CD4-positive, alpha-beta memory T cell (primary cell): ENCODE measurements around the gene COX7A2. TPM values are rescaled to one million over a fixed set of nuclear protein-coding genes. Genes with fewer than 3 reads are reported as not detected.

Experiments used
- CTCF ChIA-PET: fragments of 350-600 bp; sonication (Branson Sonifier 250); formaldehyde crosslinking; loops from one replicate; lab custom pipeline; 2021; ENCODE audit warnings: inconsistent platforms; ENCODE audit not compliant: partially characterized antibody; lab: Charles Lee
- POLR2A ChIA-PET: fragments of 350-600 bp; sonication (Branson Sonifier 250); formaldehyde crosslinking; loops from one replicate; lab custom pipeline; 2021; ENCODE audit not compliant: partially characterized antibody; lab: Charles Lee
- DNase-seq, 5 donors: peaks; one replicate each; pipeline versions ENCODE4 v3.0.0 to v3.0.0-alpha.2; 2020 to 2022; ENCODE audit warnings: mixed read lengths in 1 of 5
- H3K27ac ChIP-seq: one replicate; pipeline ENCODE4 v1.7.0; 2013; ENCODE audit warnings: low read depth, low read length
- H3K27me3 ChIP-seq: 2 replicates; pipeline ENCODE4 v1.7.0; 2013; ENCODE audit warnings: mild to moderate bottlenecking, low read length, moderate library complexity; ENCODE audit not compliant: insufficient read depth
- H3K36me3 ChIP-seq: 2 replicates; pipeline ENCODE4 v1.7.0; 2013; ENCODE audit warnings: mild to moderate bottlenecking, low read length, moderate library complexity; ENCODE audit not compliant: insufficient read depth
- H3K4me1 ChIP-seq: 2 replicates; pipeline ENCODE4 v1.7.0; 2013; ENCODE audit warnings: mild to moderate bottlenecking, low read length, moderate library complexity; ENCODE audit not compliant: insufficient read depth
- H3K4me3 ChIP-seq, 2 donors: one replicate each; pipeline ENCODE4 v1.7.0; 2013; ENCODE audit warnings: low read length in 2 of 2, mild to moderate bottlenecking in 1 of 2
- H3K9me3 ChIP-seq, 2 donors: one replicate each; pipeline ENCODE4 v1.7.0; 2013; ENCODE audit warnings: low read length in 2 of 2, control low read depth in 1 of 2; ENCODE audit not compliant: control insufficient read depth in 1 of 2
- H3K27ac Mint-ChIP-seq, 7 donors: one replicate each; pipeline ENCODE4 v1.8.0; 2020 to 2021; ENCODE audit warnings: mixed read lengths in 7 of 7, mild to moderate bottlenecking in 6 of 7, inconsistent platforms in 3 of 7, moderate library complexity in 3 of 7
- H3K27me3 Mint-ChIP-seq, 2 donors: one replicate each; pipeline ENCODE4 v1.8.0; 2020 to 2021; ENCODE audit warnings: mixed read lengths in 2 of 2
- H3K36me3 Mint-ChIP-seq, 2 donors: one replicate each; pipeline ENCODE4 v1.8.0; 2020 to 2021; ENCODE audit warnings: mixed read lengths in 2 of 2, inconsistent platforms in 1 of 2, mild to moderate bottlenecking in 1 of 2
- H3K4me1 Mint-ChIP-seq, 4 donors: one replicate each; pipeline ENCODE4 v1.8.0; 2020 to 2021; ENCODE audit warnings: mixed read lengths in 4 of 4, mild to moderate bottlenecking in 1 of 4
- H3K4me3 Mint-ChIP-seq, 8 donors: one replicate each; pipeline ENCODE4 v1.8.0; 2020 to 2021; ENCODE audit warnings: mixed read lengths in 8 of 8, mild to moderate bottlenecking in 7 of 8, moderate library complexity in 6 of 8, inconsistent platforms in 3 of 8
- H3K9me3 Mint-ChIP-seq, 8 donors: one replicate each; pipeline ENCODE4 v1.8.0; 2020 to 2021; ENCODE audit warnings: mixed read lengths in 8 of 8, mild to moderate bottlenecking in 5 of 8, inconsistent platforms in 3 of 8, moderate library complexity in 1 of 8
- intact Hi-C: fragments of 100-400 bp; cut with micrococcal nuclease; formaldehyde crosslinking; loops from one replicate; pipeline ENCODE4 v1.15.1; 2023
- polyA plus RNA-seq, 2 donors: library from polyadenylated mRNA; unstranded; fragments of 300-500 nt; fragmentation: Illumina TruSeq; gene quantifications; one replicate each; pipeline ENCODE4 v1.2.3, GENCODE V29; 2021
- total RNA-seq, 2 experiments: library from RNA; stranded (reverse); gene quantifications; one replicate each; pipeline ENCODE4 v1.2.3, GENCODE V29; 2021

COX7A2 gene
- total and polyA plus RNA-seq, 4 experiments from 2014 or later: 188 to 1,007 (median 505) TPM

- Mint-ChIP-seq H3K27ac (peak overlapping the region; percentile 91 to 100 (median 99)), H3K9me3 (peaks cover 0 to 3% (median 0%) of the 10 kb centered on the region in 8 donors), H3K4me1 (peaks cover 14 to 47% (median 24%) of the 10 kb centered on the region in 4 donors), H3K4me3 (peak overlapping the region; percentile 96 to 99 (median 98)), H3K36me3 (peaks cover 14 to 27% of the 10 kb centered on the region in 2 donors), H3K27me3 (peaks cover 4 to 9% of the 10 kb centered on the region in 2 donors)
- Histone ChIP-seq H3K9me3 (no peaks in the 10 kb centered on the region), H3K36me3 (peaks cover 4% of the 10 kb centered on the region), H3K4me1 (peaks cover 24% of the 10 kb centered on the region), H3K4me3 (peak overlapping the region; percentile 90 to 93), H3K27ac (peak overlapping the region; percentile 96), H3K27me3 (no peaks in the 10 kb centered on the region)
- intact Hi-C loops: loop anchor here (5.0 kb wide), 1 partner anchor 1722 kb away; the partner anchor contains the start of gene EEF1A1
- POLR2A ChIA-PET: interaction anchor here (0.8 to 2.6 kb wide), 13 partner anchors 10 to 1935 kb away, joined by 3 to 44 read pairs (median 4); partner anchors contain the start of genes EEF1A1, MTO1, SENP6 and SLC17A5
- CTCF ChIA-PET: interaction anchor here (0.9 to 2.8 kb wide), 7 partner anchors 9 to 53 kb away, joined by 3 to 13 read pairs (median 4); partner anchors contain the start of gene TMEM30A
- DNase-seq: no peak
Observed at GRCh38 chr6:75244063-75244584, 523 bp upstream of the COX7A2 start.

- peak overlapping the region in 1 of 7 donors; percentile 43 for H3K27ac Mint-ChIP-seq
- POLR2A ChIA-PET: no interaction called here
- CTCF ChIA-PET: no interaction called here
Observed at GRCh38 chr6:75236630-75237029, 7.0 kb downstream of the COX7A2 start.

GRCh38 chr6:75235271-75235670 is 8.3 kb downstream of the COX7A2 start:
- no peaks in the 10 kb centered on the region for H3K9me3 Mint-ChIP-seq
- Histone ChIP-seq H3K9me3 (no peaks in the 10 kb centered on the region), H3K4me1 (no peaks in the 10 kb centered on the region), H3K27me3 (no peaks in the 10 kb centered on the region), H3K27ac (no peak overlapping the region), H3K4me3 (no peak overlapping the region), H3K36me3 (peaks cover 26% of the 10 kb centered on the region)
- H3K36me3 Mint-ChIP-seq: peaks cover 29 to 35% of the 10 kb centered on the region in 2 donors
- no peaks in the 10 kb centered on the region for H3K27me3 Mint-ChIP-seq
- H3K4me3 Mint-ChIP-seq: no peak overlapping the region
- DNase-seq: no peak
- POLR2A ChIA-PET: interaction anchor here (3.7 kb wide), 1 partner anchor 8 kb away, joined by 15 read pairs; the partner anchor contains the start of gene COX7A2
- intact Hi-C loops: no loop called here
- H3K27ac Mint-ChIP-seq: no peak overlapping the region
- CTCF ChIA-PET: interaction anchor here (1.1 to 1.8 kb wide), 2 partner anchors 9 to 24 kb away, joined by 3 to 6 read pairs; no protein-coding TSS in a partner anchor
- H3K4me1 Mint-ChIP-seq: peaks cover 0 to 11% (median under 1%) of the 10 kb centered on the region in 4 donors

More at GRCh38 chr6:75236630-75237029, 7.0 kb downstream of the COX7A2 start:
- Mint-ChIP-seq H3K27me3 (no peaks in the 10 kb centered on the region), H3K36me3 (peaks cover 33 to 42% of the 10 kb centered on the region in 2 donors), H3K4me3 (no peak overlapping the region), H3K4me1 (peaks cover 6 to 22% (median 9%) of the 10 kb centered on the region in 4 donors), H3K9me3 (no peaks in the 10 kb centered on the region)
- Histone ChIP-seq H3K27ac (no peak overlapping the region), H3K4me1 (peaks cover 13% of the 10 kb centered on the region), H3K9me3 (no peaks in the 10 kb centered on the region), H3K4me3 (no peak overlapping the region), H3K27me3 (no peaks in the 10 kb centered on the region), H3K36me3 (peaks cover 26% of the 10 kb centered on the region)
- intact Hi-C loops: no loop called here
- no peak for DNase-seq

DNA sequence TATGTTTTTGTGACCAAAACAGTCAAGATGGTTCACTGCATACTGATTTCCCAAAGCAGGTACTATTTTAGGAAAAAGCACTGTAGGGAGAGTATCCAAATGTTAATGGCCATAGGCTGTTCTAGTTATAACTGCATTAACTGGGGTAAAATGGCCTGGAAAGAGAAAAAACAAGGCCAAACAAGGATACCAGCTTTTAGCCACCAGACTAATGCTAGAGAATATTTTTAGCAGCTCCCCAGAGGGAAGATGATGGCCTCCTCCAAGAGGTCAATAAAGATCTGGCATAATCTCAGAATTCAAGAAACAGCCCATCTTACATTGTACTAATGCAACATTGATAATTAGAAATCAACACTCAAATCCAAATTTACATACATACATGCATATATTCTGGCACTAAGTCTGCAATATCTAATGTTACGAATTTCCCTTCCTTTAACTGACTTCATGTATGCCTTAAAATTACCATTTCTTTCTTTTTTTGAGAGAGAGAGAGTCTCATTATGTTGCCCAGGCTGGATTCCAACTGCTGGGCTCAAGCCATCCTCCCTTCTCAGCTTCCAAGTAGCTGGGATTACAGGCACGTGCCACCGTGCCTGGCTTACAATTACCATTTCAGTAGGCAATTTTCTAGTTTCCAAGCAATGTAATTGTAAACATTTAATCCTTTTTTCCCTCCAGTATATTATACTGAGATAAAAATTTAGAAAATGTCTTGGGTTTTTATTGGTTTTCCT is 9.3 kb downstream of the COX7A2 start:
- DNase-seq: no peak
- Histone ChIP-seq H3K4me3 (no peak overlapping the region), H3K4me1 (no peaks in the 10 kb centered on the region), H3K9me3 (no peaks in the 10 kb centered on the region), H3K36me3 (peaks cover 24% of the 10 kb centered on the region), H3K27me3 (no peaks in the 10 kb centered on the region), H3K27ac (no peak overlapping the region)
- Mint-ChIP-seq H3K4me3 (no peak overlapping the region), H3K4me1 (peaks cover 0 to 2% (median under 1%) of the 10 kb centered on the region in 4 donors), H3K36me3 (peaks cover 21 to 26% of the 10 kb centered on the region in 2 donors), H3K27ac (peak overlapping the region in 2 of 7 donors; percentile 13 to 25), H3K27me3 (no peaks in the 10 kb centered on the region), H3K9me3 (no peaks in the 10 kb centered on the region)
- CTCF ChIA-PET: interaction anchor here (1.8 kb wide), 1 partner anchor 23 kb away, joined by 6 read pairs; no protein-coding TSS in a partner anchor
- intact Hi-C loops: no loop called here
- POLR2A ChIA-PET: interaction anchor here (3.7 kb wide), 1 partner anchor 9 kb away, joined by 15 read pairs; the partner anchor contains the start of gene COX7A2

GRCh38 chr6:75233092-75233615 is 10.4 kb downstream of the COX7A2 start:
- Mint-ChIP-seq H3K9me3 (no peaks in the 10 kb centered on the region), H3K27me3 (no peaks in the 10 kb centered on the region), H3K4me1 (no peaks in the 10 kb centered on the region), H3K27ac (no peak overlapping the region), H3K4me3 (no peak overlapping the region), H3K36me3 (peaks cover 14 to 19% of the 10 kb centered on the region in 2 donors)
- ChIA-PET POLR2A (interaction anchor here (3.7 kb wide), 1 partner anchor 10 kb away, joined by 15 read pairs; the partner anchor contains the start of gene COX7A2), CTCF (interaction anchor here (1.3 to 2.4 kb wide), 2 partner anchors 23 to 24 kb away, joined by 4 to 8 read pairs; no protein-coding TSS in a partner anchor)
- no peak overlapping the region for H3K27ac ChIP-seq
- H3K4me1 ChIP-seq: no peaks in the 10 kb centered on the region
- no peaks in the 10 kb centered on the region for H3K9me3 ChIP-seq
- H3K36me3 ChIP-seq: peaks cover 18% of the 10 kb centered on the region
- H3K27me3 ChIP-seq: no peaks in the 10 kb centered on the region
- no peak for DNase-seq
- no peak overlapping the region for H3K4me3 ChIP-seq
- intact Hi-C loops: no loop called here

- Mint-ChIP-seq H3K4me1 (no peaks in the 10 kb centered on the region), H3K27ac (no peak overlapping the region), H3K27me3 (no peaks in the 10 kb centered on the region), H3K9me3 (peaks cover 0 to 2% (median 0%) of the 10 kb centered on the region in 8 donors), H3K4me3 (no peak overlapping the region), H3K36me3 (no peaks in the 10 kb centered on the region)
- Histone ChIP-seq H3K36me3 (no peaks in the 10 kb centered on the region), H3K4me1 (no peaks in the 10 kb centered on the region), H3K4me3 (no peak overlapping the region), H3K27ac (no peak overlapping the region), H3K27me3 (no peaks in the 10 kb centered on the region), H3K9me3 (no peaks in the 10 kb centered on the region)
- ChIA-PET POLR2A (interaction anchor here (1.5 kb wide), 1 partner anchor 14 kb away, joined by 3 read pairs; no protein-coding TSS in a partner anchor), CTCF (interaction anchor here (1.2 to 2.4 kb wide), 2 partner anchors 12 to 22 kb away, joined by 3 to 8 read pairs; no protein-coding TSS in a partner anchor)
- intact Hi-C loops: no loop called here
- no peak for DNase-seq
Observed at GRCh38 chr6:75230484-75231325, 12.9 kb downstream of the COX7A2 start.
